Ovary (tissue), 9 donors: ENCODE data around the gene MAN1C1. TPM values are rescaled to one million over a fixed set of nuclear protein-coding genes. Genes with fewer than 3 reads are reported as not detected.

Experiments
- DNase-seq, 5 donors: peaks; one replicate each; pipeline ENCODE4 v3.0.0-alpha.2; 2019 to 2020
- H3K27ac ChIP-seq, 2 donors: fragments of 200-600 bp; one replicate each; pipeline versions ENCODE4 v1.5.1 to v1.8.0; 2019 to 2022
- H3K27me3 ChIP-seq: fragments of 200-600 bp; one replicate; pipeline ENCODE4 v1.8.0; 2022
- H3K36me3 ChIP-seq: fragments of 200-600 bp; sonication (generic); one replicate; pipeline ENCODE4 v1.5.1; 2019
- H3K4me1 ChIP-seq: one replicate; pipeline ENCODE4 v1.8.1; 2013; ENCODE audit warnings: mild to moderate bottlenecking, moderate library complexity; ENCODE audit not compliant: insufficient read depth
- H3K4me3 ChIP-seq: fragments of 200-600 bp; sonication (generic); one replicate; pipeline ENCODE4 v1.5.1; 2017
- H3K9me3 ChIP-seq, 2 donors: fragments of 200-600 bp in 1 of 2; sonication (generic) in 1 of 2; one replicate each; pipeline versions ENCODE4 v1.5.1 to v1.8.1; 2013 to 2019; ENCODE audit warnings: mild to moderate bottlenecking in 1 of 2, moderate library complexity in 1 of 2
- CTCF ChIP-seq, 3 donors: fragments of 450-650 bp in 2 of 3; fragments of 200-600 bp in 1 of 3; IDR thresholded peaks; one replicate each; pipeline versions ENCODE4 v1.5.1 to v1.8.0; 2016 to 2022; ENCODE audit warnings: antibody characterized with exemption in 3 of 3, mild to moderate bottlenecking in 1 of 3
- EP300 ChIP-seq: sonication (generic); formaldehyde crosslinking; IDR thresholded peaks from one replicate; pipeline ENCODE4 v1.6.1; 2017; ENCODE audit warnings: antibody characterized with exemption
- POLR2A ChIP-seq: fragments of 450-650 bp; IDR thresholded peaks from one replicate; pipeline ENCODE4 v1.6.1; 2017; ENCODE audit warnings: antibody characterized with exemption, mild to moderate bottlenecking, moderate library complexity
- WGBS, 3 donors: extraction: QIAGEN DNeasy Blood & Tissue Kit in 1 of 3; methylation state at CpG; one replicate each; pipeline versions ENCODE4 v1.1.5 to v1.1.7; 2013 to 2017; 5-methylcytosine and 5-hydroxymethylcytosine counted together
- intact Hi-C, 4 donors: fragments of 100-400 bp; cut with DNase I; formaldehyde crosslinking; loops; one replicate each; pipeline versions ENCODE4 v1.11.0 to v1.15.1; 2022 to 2023
- polyA plus RNA-seq, 2 donors: library from polyadenylated mRNA; stranded (reverse); fragments of 200-250 nt in 1 of 2; fragments of 350-450 nt in 1 of 2; fragmentation: Illumina TruSeq in 1 of 2; extraction: RNeasy Lipid Tissue Mini Kit (QIAGEN cat#74804) in 1 of 2; gene quantifications; one replicate each; pipeline ENCODE4 v1.2.3, GENCODE V29; 2013 to 2014
- total RNA-seq, 7 donors: library from RNA; depleted of rRNA in 2 of 7; stranded (reverse); fragments of >200 nt in 2 of 7; fragmentation: NEBNext Ultra II Directional in 3 of 7; extraction: Animal tissue kit (Norgen Biotek cat#: 25700) in 3 of 7; gene quantifications; one replicate each; pipeline versions ENCODE4 v1.1.0 to v1.2.4, GENCODE V29; 2016 to 2023
- donor health status: DM: no; HTN: no; CAD: no; lungs with moderate emphysema.
- donor health status: DM: no; HTN: no; CAD: no.
- donor health status: Bipolar disorder and iron deficiency.
- donor health status: DM: yes; HTN: yes; CAD: no.
- donor health status: DM: no; HTN: no; CAD: no.
- donor health status: DM: yes; HTN: yes; CAD: no.

MAN1C1 gene
- total and polyA plus RNA-seq, 9 donors = 18.0 to 59.2 (median 33.1) TPM

- H3K4me1 ChIP-seq = peaks cover 5% of the 10 kb centered on the region
- H3K27ac ChIP-seq = no peak overlapping the region
- WGBS, 3 donors = 89 to 94% (median 92%) methylated on average over 3 of the region's 3 CpGs
- H3K4me3 ChIP-seq = no peak overlapping the region
- H3K9me3 ChIP-seq = no peaks in the 10 kb centered on the region
- no peak for DNase-seq
- TF ChIP-seq POLR2A = no peak
- TF ChIP-seq CTCF (IDR thresholded peaks at IDR 0.05) = no peak
- no peak for TF ChIP-seq EP300
- H3K36me3 ChIP-seq = no peaks in the 10 kb centered on the region
- intact Hi-C loops = no loop called here
- H3K27me3 ChIP-seq = no peaks in the 10 kb centered on the region
Measured at GRCh38 chr1:25671929-25672328, 55.3 kb downstream of the MAN1C1 start.

DNA sequence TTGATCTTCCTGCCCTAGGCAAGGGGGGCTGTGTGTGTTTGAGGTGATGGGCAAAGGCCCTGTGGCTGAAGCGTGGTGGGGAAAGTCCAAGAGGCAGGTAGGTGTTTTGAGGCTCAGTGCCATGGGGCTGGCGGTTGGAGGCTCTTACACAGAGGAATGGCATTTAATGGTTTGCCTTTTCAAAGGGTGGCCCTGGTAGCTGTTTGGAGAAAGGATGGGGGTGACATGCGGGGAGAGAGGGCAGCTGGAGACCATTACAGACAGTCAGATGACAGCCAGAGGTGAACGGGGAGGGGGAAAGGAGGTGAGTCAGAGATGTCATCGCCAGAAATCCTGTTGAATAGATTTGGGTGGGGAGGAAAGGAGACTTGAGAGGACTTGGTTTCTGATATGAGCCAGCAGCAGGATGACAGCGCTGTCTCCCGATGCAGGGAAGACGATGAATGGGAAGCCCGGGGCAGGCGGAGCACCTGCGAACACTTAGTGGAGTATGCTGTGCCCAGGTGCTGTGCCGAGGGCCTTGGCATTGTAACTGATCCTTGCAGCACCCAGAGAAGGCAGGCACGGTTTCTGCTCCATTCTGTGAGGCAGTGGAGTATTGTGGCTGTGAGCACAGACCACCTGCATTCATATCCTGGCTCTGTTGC lies 56.3 kb downstream of the MAN1C1 start:
- H3K4me3 ChIP-seq = no peak overlapping the region
- H3K36me3 ChIP-seq = no peaks in the 10 kb centered on the region
- H3K27ac ChIP-seq = no peak overlapping the region
- TF ChIP-seq CTCF (IDR thresholded peaks at IDR 0.05) = no peak
- H3K27me3 ChIP-seq = no peaks in the 10 kb centered on the region
- WGBS, 3 donors = 88 to 90% (median 89%) methylated on average over 13 of the region's 13 CpGs
- intact Hi-C loops = no loop called here
- H3K9me3 ChIP-seq = no peaks in the 10 kb centered on the region
- peaks cover 2% of the 10 kb centered on the region for H3K4me1 ChIP-seq
- no peak for DNase-seq

DNA sequence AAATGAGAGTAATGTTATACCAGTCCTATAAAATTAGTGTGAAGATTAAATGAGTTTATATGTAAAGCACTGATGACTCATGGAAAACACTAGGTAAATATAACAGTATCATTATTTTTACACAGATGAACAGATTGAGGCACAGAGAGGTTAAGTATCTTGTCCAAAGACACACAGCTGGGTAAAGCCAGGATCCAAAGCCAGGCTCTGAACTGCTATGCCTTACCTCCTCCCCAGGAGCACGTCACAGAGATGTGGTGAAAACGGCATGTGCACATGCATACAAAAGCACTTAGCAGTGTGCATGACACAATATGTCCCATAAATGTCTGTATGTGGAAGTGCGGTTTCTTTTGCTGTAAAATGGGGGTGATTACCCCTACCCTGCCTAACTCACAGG lies 56.9 kb downstream of the MAN1C1 start:
- DNase-seq = no peak
- intact Hi-C loops = no loop called here
- H3K36me3 ChIP-seq = no peaks in the 10 kb centered on the region
- H3K27ac ChIP-seq = no peak overlapping the region
- H3K27me3 ChIP-seq = no peaks in the 10 kb centered on the region
- H3K4me1 ChIP-seq = peaks cover 2% of the 10 kb centered on the region
- WGBS, 3 donors = 94 to 98% (median 97%) methylated on average over 3 of the region's 3 CpGs
- H3K4me3 ChIP-seq = no peak overlapping the region
- TF ChIP-seq EP300 (no peak), CTCF (IDR thresholded peaks at IDR 0.05) (no peak), POLR2A (no peak)
- no peaks in the 10 kb centered on the region for H3K9me3 ChIP-seq

DNA sequence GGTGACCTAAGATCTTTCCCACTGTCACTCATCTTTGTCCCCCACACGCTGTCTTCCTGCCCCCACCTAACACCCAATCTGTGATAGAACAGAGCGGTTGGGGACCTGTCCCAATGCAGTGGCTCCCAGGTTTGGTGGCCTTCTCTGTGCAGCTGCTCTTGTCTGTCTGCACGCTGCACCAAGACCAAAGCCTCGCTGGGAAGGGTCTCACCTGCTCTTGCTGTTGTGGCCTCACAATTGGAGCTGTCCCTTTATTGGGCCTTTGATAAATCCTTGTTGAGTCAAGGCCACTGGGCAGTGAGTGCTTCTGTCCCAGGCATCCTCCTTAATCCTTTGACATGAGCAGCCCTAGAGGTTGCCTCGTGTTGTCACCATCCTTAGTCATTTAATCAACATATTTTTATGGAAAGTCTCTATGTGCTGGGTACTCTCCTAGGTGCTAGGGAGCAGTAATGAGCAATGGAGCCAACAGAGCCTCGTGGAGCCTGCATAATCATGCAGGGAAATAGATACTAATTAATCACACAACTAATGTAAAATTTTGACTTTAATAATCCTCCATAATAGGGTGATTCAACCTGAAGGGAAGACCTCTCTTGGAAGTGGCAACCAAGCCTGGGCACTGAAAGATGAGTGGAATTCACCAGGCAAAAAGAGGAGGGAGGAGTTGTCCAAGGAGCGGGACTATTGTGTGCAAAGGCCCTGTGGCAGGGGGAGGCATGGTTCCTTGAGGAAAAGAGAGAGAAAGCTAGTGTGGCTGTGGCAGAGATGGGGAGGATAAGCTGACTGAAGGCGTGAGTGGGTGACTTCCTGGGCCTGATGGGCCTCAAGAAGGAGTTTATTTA lies 57.6 kb downstream of the MAN1C1 start:
- TF ChIP-seq CTCF (IDR thresholded peaks at IDR 0.05) = no peak
- no peak for TF ChIP-seq POLR2A
- no peak for TF ChIP-seq EP300
- 89 to 94% (median 91%) methylated on average over 8 of the region's 8 CpGs for WGBS, 3 donors

More for the DNA sequence above, 57.6 kb downstream of the MAN1C1 start:
- no peaks in the 10 kb centered on the region for H3K27me3 ChIP-seq
- H3K4me3 ChIP-seq = no peak overlapping the region
- no peaks in the 10 kb centered on the region for H3K9me3 ChIP-seq
- peaks cover 2% of the 10 kb centered on the region for H3K4me1 ChIP-seq
- no peaks in the 10 kb centered on the region for H3K36me3 ChIP-seq
- intact Hi-C loops = no loop called here
- no peak overlapping the region for H3K27ac ChIP-seq
- no peak for DNase-seq
